ENCODE measurements around the gene DIS3L2.
"Not testable (repeated sequence)": the region's sequence is repeated elsewhere in the genome, so short reads cannot be mapped to it uniquely, and the experiment has no call there.

DIS3L2 gene

DNA sequence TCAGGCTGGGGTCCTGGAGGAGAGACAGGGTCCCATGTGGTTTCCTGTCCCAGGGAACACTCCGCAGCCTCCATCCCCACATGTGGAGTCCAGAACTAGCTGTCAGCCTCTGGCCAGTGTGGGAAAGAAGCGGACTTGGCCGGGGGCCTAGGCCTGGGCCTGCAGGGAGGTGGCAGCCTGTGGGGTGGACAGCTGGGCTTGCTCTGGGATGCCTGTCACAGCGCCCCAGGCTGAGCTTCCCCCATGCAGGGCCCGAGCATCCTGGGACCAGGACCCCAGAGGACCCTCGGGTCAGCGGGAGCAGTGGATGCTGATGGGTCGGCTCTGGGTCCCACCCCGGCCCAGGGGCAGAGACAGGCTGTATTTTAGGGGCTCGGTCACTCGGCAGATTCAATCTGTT lies 369.5 kb downstream of the DIS3L2 start:
- DNase-seq (ENCODE audit: low read depth, low spot score) = not testable (repeated sequence)

DNA sequence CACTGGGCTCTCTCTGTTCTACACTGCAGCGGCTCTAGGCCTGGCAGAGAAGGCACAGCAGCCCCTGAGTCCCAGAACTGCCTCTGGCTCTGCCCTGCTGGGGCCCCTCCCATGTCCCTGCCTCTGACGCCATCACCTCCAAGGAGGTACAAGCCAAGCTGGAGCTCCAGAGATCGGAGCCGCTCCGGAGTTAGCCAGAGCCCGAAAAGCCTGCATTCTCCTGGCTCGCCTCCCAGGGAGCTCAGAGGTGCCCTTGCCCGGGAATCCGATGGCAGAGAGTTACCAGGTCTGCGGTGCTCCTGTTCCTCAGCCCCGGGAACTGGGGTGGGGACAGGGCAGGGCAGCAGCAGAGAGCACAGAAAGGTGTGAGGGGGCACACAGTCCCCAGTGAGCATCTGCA lies 370.1 kb downstream of the DIS3L2 start:
- DNase-seq (ENCODE audit: low read depth, low spot score) = not testable (repeated sequence)

- DNase-seq (ENCODE audit: low read depth, low spot score) = not testable (repeated sequence)
These were observed 370.9 kb downstream of the DIS3L2 start for GRCh38 chr2:232332244-232332939.

DNA sequence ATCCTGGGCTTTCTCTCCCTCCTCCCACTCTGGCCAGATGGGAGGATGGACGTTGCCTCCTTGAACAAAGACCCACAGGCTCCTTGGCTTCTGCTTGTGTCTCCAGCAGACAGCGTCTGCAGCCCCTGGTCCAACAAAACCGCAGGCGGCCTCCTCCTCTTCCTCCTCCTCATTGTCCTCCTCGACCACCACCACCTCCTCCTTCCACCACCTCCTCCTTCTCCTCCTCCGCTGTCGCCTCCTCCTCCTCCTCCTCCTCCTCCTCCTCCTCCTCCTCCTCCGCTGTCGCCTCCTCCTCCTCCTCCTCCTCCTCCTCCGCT lies 371.4 kb downstream of the DIS3L2 start:
- DNase-seq (ENCODE audit: low read depth, low spot score) = no peak

DNA sequence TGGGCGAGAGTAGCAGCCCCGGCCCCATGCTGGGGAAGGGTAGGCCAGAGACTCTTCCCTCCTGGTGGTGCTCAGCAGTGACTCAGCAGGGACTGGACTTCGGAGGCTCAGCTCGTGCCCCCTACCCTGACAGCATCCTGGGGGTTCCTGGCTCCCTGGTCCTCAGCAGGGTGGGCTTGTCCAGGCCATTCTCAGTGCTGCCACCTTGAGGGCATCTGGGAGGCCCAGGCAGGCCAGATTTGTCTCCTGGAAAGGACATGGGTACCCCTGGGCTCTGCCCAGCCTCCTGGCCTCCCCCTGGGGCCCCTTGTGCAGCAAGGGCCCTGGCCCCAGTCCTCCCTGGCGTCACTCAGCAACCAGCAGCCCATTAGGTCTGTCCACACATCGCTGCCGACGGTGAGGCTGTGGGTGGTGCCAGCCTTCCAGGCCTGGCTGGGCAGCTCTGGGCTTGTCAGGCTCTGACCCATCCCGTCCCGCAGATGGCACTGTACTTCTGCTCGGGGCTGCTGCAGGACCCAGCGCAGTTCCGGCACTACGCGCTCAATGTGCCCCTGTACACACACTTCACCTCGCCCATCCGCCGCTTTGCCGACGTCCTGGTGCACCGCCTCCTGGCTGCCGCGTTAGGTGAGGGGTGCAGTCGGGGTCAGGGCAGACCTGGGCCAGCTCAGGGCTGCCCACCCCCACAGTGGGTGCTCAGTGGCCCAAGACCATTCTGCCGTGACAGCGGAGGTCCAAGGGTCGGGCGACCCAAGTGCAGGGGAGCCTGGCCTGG lies 372.0 kb downstream of the DIS3L2 start:
- no peak for DNase-seq (ENCODE audit: low read depth, low spot score)

DNA sequence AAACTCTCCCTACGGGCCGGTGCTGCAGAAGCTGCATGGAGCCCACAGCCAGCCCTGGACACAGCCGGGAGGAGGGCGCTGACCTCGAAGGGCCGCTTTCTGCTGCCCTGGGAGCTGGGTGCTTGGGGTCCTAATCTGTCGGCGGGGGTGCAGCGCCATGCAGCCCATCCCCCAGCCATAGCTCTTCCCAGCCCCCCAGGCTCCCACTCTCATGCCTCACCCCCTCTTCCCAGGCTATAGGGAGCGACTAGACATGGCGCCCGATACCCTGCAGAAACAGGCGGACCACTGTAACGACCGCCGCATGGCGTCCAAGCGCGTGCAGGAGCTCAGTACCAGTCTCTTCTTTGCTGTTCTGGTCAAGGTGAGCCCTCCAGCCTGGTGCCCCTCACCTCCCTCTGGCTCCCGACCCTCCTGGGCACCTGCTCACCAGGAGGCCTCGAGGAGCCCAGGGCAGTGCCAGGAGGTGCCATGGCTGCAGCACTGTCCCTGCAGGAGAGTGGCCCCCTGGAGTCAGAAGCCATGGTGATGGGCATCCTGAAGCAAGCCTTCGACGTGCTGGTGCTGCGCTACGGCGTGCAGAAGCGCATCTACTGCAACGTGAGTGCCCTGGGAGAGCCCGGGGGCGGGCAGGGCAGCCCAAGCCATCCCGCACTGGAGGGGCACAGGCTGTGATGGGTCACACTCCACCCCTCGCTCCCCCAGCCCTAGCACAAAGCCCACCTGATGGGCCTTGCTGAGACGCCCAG lies 372.8 kb downstream of the DIS3L2 start:
- DNase-seq (ENCODE audit: low read depth, low spot score) = not testable (repeated sequence)

DNA sequence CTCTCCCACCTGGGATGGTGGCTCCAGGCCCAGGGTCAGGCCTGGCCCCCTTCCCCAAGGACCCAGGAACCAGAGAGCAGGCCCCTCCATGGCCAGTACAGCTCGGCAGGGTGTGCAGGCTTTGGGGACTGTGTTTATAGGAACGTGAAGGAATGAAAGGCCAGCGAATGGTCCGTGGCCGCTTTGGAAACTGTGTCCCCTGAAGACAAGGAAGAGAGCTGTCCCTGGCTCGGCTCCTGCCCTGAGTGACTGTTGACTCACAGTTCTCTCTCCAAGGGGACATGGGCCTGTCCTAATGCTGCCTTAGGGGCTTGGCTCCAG lies 373.3 kb downstream of the DIS3L2 start:
- not testable (repeated sequence) for DNase-seq (ENCODE audit: low read depth, low spot score)

DNA sequence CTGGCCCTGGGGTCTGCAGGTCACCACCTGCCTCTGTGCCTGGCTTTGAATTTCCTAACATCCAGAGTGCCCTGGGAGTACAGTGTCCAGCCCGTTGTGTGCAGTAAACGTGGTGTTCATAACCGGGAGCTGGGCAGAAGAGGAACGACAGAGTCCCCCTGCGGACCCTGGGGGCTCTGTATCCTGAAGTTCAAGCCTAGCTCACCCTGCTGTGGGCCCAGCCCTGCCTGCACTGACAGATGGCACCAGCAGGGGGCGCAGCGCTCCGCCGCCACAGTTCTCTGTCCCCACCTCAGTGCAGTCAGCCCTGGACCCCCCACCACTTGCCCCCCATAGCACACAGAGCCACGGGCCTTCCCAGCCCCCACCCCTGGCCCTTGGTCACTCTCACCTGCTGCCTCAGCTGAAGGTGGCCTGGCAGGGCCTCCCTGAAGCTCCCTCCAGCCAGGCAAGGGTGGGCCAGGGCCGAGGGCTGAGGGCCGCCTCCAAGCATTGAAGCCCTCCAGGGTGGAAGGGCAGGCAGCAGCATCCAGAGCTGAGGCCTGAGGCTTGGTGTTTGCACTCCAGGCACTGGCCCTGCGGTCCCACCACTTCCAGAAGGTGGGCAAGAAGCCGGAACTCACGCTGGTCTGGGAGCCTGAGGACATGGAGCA lies 373.8 kb downstream of the DIS3L2 start:
- not testable (repeated sequence) for DNase-seq (ENCODE audit: low read depth, low spot score)

GRCh38 chr2:232335859-232336215 lies 374.3 kb downstream of the DIS3L2 start:
- no peak for DNase-seq (ENCODE audit: low read depth, low spot score)

DNA sequence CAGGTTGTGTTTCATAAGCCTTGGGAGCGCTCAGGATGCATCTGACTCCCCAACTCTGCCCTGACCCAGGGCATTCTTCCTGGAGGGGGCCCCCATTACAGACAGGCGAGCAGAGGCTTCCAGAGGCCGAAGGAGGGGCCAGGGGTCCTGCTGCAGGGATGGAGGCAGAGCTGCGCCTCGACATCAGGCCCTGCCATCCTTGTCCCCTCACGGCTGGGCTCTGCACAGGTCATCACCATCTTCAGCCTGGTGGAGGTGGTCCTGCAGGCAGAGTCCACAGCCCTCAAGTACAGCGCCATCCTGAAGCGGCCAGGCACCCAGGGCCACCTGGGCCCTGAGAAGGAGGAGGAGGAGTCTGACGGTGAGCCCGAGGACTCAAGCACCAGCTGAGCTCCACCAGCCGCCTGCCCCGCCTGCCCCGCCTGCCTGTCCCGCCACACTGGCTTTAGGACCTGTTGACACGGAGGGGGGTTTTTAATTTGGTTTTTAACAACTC lies 374.8 kb downstream of the DIS3L2 start:
- no peak for DNase-seq (ENCODE audit: low read depth, low spot score)

- no peak for DNase-seq (ENCODE audit: low read depth, low spot score)
These were observed 375.6 kb downstream of the DIS3L2 start for GRCh38 chr2:232336981-232337720.

DNA sequence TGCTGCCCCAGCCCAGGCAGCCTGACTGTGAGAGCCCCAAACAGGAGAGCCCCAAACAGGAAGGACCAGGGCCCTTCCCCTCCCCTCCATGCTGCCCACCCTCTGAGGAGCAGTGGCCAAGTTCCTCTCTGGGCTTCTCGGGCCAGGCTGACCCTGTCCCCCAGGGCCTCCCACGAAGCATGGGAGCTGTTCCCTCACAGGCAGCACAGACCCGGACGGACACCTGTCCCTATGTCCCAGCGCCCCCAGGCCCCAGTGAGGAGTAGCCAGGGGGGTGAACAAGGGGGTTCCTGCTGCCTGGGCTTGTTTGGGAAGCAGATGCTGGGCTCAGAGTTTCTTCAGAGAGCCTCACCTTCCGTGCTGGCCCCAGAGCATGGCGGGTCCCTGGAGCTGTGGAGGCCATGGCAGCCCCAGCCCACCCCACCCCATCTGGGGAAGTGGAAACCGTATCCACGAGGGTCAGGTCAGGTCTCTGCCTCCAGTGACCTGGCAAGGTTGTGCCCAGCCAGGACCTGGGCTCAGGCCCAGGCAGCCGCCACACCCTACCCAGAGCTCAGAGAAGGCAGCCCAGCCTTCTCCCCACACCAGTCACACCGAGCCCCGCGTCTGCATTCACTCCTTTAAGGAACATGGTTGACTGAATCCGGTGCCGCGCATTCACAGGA lies 376.7 kb downstream of the DIS3L2 start:
- DNase-seq (ENCODE audit: low read depth, low spot score) = not testable (repeated sequence)

DNA sequence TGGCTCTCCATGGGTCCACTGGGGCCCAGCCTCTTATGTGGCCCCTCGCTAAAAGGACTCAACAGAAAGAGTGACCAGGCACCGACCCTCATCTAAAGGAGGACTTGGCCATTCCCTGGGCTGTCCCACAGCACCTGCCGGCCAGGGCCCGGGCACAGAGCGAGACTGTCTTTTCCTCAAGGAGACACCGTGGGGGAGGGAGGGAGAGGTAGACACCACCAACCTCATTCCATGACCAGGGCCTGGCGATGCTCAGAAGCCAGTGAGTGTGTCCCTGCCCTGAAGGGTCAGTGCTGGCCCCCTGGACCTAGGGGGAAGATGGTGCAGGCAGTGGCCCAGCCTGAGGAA lies 377.2 kb downstream of the DIS3L2 start:
- no peak for DNase-seq (ENCODE audit: low read depth, low spot score)

DNA sequence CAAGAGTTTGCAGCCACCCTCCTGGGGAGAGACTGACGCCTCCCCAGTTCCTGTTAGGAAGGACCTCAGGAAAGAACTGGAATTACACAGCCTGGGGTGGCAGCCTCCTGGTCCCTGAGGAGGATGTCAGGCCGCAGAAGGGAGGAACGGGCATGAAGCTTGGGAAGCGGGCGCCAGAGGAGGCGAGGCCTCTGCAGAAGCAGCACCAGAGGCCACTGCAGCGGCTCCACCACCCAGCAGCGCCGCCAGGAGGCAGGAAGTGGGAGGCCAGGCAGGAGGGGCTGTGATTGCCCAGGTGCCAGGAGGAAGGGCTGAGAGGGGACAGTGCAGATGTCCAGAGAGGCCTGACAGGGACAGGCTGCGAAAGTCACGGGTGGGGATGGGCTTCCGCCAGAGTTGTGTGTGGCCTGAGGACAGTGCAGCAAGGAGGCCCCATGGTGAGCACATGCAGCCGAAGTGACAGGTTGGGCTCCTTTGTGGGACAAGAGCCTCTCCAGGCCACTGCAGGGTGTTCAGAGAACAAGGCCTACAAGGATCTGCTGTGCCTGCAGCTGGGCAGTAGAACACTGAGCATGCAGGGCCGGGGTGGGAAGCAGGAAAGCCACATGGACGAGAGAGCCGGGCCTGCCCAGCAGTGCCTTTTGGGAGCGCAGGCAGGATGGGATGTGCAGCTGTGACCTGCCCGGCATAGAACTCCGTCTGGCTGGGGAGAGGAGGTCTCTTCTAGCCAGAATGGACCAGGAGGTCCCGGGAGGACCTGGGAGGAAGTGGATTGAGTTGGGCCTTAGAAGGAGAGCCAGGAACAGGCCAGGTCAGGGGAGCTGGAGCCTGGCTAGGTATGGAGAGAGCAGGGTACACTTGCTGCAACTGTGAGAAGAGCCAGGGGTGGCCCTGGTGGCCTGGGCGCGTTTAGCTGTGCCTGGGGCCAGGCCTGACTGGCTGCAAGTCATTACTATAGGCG lies 377.9 kb downstream of the DIS3L2 start:
- no peak for DNase-seq (ENCODE audit: low read depth, low spot score)

- no peak for DNase-seq (ENCODE audit: low read depth, low spot score)
These were observed 378.8 kb downstream of the DIS3L2 start for GRCh38 chr2:232340171-232340935.

- DNase-seq (ENCODE audit: low read depth, low spot score) = no peak
These were observed 379.7 kb downstream of the DIS3L2 start for GRCh38 chr2:232341061-232341738.

DNA sequence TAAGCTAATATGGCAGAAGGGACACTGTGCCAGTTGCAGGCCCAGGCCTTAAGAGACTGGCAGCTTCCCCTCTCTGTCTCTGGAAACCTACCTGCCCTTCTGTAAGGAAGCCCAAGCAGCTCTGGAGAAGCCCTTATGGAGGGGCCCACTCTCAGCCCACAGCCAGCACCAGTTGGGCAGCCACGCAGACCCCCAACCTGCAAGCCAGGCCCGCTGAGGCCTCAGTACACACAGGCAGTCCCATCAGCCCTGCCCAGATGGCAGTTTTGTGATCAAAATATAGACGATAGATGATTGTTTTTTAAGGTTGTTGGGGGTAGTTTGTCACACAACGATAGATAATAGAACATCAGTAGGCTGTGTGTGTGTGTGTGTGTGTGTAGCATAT lies 380.2 kb downstream of the DIS3L2 start:
- DNase-seq (ENCODE audit: low read depth, low spot score) = no peak
